ENCODE results near the gene HUNK. TPM values are rescaled to one million over a fixed set of nuclear protein-coding genes. Genes with fewer than 3 reads are reported as not detected.

HUNK gene
- total RNA-seq, 2 donors from 2014 or later, result 5.8 to 8.4 TPM

DNA sequence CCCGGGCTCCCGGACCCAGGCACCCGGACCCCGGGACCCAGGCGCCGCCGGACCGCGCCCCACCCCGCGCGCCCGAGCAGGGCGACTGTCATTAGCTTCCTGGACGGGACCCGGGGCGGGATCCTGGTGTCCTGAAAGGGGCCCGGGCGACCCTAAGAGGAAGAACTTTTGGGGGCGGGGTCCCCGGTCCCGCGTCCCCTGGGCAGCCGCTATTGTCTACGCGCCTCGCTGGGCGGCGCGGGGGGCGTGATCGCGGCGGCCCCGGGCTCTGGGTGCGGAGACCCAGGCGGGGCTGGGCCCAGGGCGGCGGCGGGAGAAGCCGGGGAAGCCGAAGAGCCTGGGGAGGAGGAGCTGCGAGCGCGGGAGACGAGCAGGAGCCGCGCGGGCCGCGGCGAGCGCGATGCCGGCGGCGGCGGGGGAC is 465 bp downstream of the HUNK start:
- Histone ChIP-seq H3K9ac (ENCODE audit: extremely low read depth, low read length, poor library complexity, severe bottlenecking) (no peak overlapping the region), H3K4me3 (ENCODE audit: low read length) (peak overlapping the region; percentile 79), H3K27ac (ENCODE audit: low read depth, low read length) (no peak overlapping the region), H3K9me3 (ENCODE audit: control insufficient read depth, low read length) (no peaks in the 10 kb centered on the region), H3K36me3 (ENCODE audit: control insufficient read depth, insufficient read depth, low read length) (no peaks in the 10 kb centered on the region), H3K4me1 (ENCODE audit: control insufficient read depth, insufficient read depth, low read length) (no peaks in the 10 kb centered on the region), H3K27me3 (ENCODE audit: control insufficient read depth, insufficient read depth, low read length, poor library complexity, severe bottlenecking) (peaks cover 72% of the 10 kb centered on the region)
- Mint-ChIP-seq H3K27me3 (ENCODE audit: insufficient read depth) (peaks cover 76% of the 10 kb centered on the region), H3K36me3 (ENCODE audit: low read depth) (no peaks in the 10 kb centered on the region), H3K4me3 (peak overlapping the region; percentile 68), H3K9me3 (no peaks in the 10 kb centered on the region), H3K27ac (no peak overlapping the region), H3K4me1 (peaks cover 12% of the 10 kb centered on the region)
- 0% methylated on average over 11 to 58 of the region's 58 CpGs for WGBS, 2 experiments (ENCODE audit: insufficient coverage in 1 of 2, insufficient read length in 1 of 2)
- DNase-seq, result peak; percentile 78
- TF ChIP-seq CTCF (conservative IDR thresholded peaks at IDR 0.05), result no peak

DNA sequence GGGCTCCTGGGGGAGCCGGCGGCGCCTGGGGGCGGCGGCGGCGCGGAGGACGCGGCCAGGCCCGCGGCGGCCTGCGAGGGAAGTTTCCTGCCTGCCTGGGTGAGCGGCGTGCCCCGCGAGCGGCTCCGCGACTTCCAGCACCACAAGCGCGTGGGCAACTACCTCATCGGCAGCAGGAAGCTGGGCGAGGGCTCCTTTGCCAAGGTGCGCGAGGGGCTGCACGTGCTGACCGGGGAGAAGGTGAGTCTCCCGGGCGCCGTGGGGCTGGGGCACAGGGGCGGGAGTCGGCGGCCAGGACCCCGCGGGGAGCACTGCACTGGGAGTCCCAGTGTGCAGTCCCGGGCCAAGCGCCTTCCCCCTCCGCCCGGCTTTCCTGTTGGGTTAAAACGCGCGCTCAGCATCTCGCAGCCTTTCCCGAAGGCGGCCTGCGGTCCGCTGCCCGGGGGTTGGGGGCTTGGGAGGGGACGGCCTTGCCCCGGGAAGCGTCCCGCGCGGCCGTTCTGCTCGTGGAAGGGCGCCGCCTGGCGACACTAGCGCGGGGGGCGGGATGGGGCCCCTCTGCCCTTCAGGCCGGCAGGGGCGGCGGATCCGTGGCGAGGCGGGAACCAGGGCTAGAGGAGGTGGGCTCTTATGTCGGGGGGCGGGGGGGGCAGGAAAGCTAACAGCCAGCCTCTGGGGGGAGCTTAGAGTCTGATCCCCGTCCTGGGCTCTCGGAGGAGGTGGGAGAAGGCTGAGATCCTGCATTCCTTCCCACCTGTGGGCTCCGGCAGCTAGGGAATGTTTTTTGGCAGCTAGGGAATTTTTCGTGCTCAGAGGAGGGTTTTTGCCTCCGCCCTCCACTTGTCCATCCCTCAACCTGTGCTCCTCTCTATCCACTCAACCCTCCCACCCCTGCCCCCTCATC is 1.1 kb downstream of the HUNK start:
- 0 to 2% methylated on average over 45 to 77 of the region's 77 CpGs for WGBS, 2 experiments (ENCODE audit: insufficient coverage in 1 of 2, insufficient read length in 1 of 2)
- no peak overlapping the region for H3K9ac ChIP-seq (ENCODE audit: extremely low read depth, low read length, poor library complexity, severe bottlenecking)

DNA sequence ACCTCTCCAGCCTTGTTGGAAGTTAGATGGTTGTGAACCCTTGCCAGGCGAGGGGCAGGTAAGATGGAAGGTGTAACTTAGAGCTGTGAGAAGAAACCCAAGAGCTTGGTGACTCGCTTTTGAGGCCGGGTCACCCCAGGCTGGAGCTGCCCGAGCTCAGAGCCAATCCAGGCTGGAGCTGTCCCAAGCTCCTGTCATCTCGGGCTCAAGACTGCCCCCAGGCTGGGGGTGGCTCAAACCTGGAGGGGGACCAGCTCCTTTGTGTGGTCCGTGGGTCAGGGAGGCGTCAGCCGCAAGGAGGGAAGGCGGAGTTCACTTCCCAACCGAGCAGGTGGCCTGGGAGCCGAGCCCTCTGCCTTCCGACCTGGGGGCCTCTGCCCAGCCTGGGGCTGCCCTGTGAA is 2.0 kb downstream of the HUNK start:
- H3K36me3 Mint-ChIP-seq (ENCODE audit: low read depth), result no peaks in the 10 kb centered on the region
- H3K4me1 ChIP-seq (ENCODE audit: control insufficient read depth, insufficient read depth, low read length), result no peaks in the 10 kb centered on the region
- peak overlapping the region; percentile 68 for H3K4me3 Mint-ChIP-seq
- no peak overlapping the region for H3K4me3 ChIP-seq (ENCODE audit: low read length)
- WGBS, 2 experiments (ENCODE audit: insufficient coverage in 1 of 2, insufficient read length in 1 of 2), result 51 to 63% methylated on average over 4 to 12 of the region's 12 CpGs
- H3K27me3 Mint-ChIP-seq (ENCODE audit: insufficient read depth), result peaks cover 78% of the 10 kb centered on the region
- peaks cover 12% of the 10 kb centered on the region for H3K4me1 Mint-ChIP-seq
- H3K9me3 ChIP-seq (ENCODE audit: control insufficient read depth, low read length), result no peaks in the 10 kb centered on the region
- no peak overlapping the region for H3K27ac Mint-ChIP-seq
- H3K27me3 ChIP-seq (ENCODE audit: control insufficient read depth, insufficient read depth, low read length, poor library complexity, severe bottlenecking), result peaks cover 76% of the 10 kb centered on the region
- no peaks in the 10 kb centered on the region for H3K36me3 ChIP-seq (ENCODE audit: control insufficient read depth, insufficient read depth, low read length)
- DNase-seq, result peak; percentile 81
- H3K27ac ChIP-seq (ENCODE audit: low read depth, low read length), result no peak overlapping the region
- no peaks in the 10 kb centered on the region for H3K9me3 Mint-ChIP-seq
- no peak for TF ChIP-seq CTCF (conservative IDR thresholded peaks at IDR 0.05)
- no peak overlapping the region for H3K9ac ChIP-seq (ENCODE audit: extremely low read depth, low read length, poor library complexity, severe bottlenecking)

More for the DNA sequence above, 1.1 kb downstream of the HUNK start:
- Mint-ChIP-seq H3K27me3 (ENCODE audit: insufficient read depth) (peaks cover 77% of the 10 kb centered on the region), H3K36me3 (ENCODE audit: low read depth) (no peaks in the 10 kb centered on the region), H3K27ac (no peak overlapping the region), H3K9me3 (no peaks in the 10 kb centered on the region), H3K4me1 (peaks cover 12% of the 10 kb centered on the region), H3K4me3 (peak overlapping the region; percentile 68)
- peak overlapping the region; percentile 67 for H3K4me3 ChIP-seq (ENCODE audit: low read length)
- H3K4me1 ChIP-seq (ENCODE audit: control insufficient read depth, insufficient read depth, low read length), result no peaks in the 10 kb centered on the region
- H3K27ac ChIP-seq (ENCODE audit: low read depth, low read length), result no peak overlapping the region
- peaks cover 76% of the 10 kb centered on the region for H3K27me3 ChIP-seq (ENCODE audit: control insufficient read depth, insufficient read depth, low read length, poor library complexity, severe bottlenecking)
- peak; percentile 81 for TF ChIP-seq CTCF (conservative IDR thresholded peaks at IDR 0.05)
- H3K36me3 ChIP-seq (ENCODE audit: control insufficient read depth, insufficient read depth, low read length), result no peaks in the 10 kb centered on the region
- DNase-seq, result peak; percentile 90
- H3K9me3 ChIP-seq (ENCODE audit: control insufficient read depth, low read length), result no peaks in the 10 kb centered on the region
